ENCODE measurements around the gene FCHO1.

- TF ChIP-seq CTCF (conservative IDR thresholded peaks at IDR 0.05; ENCODE audit: low read length): no peak
- no peak for TF ChIP-seq EZH2phosphoT487 (IDR thresholded peaks at IDR 0.05; ENCODE audit: borderline replicate concordance, low read depth, low read length)
Measured at GRCh38 chr19:17790059-17790780, 38.9 kb downstream of the FCHO1 start.

All from OCI-LY7 (cell line).